ENCODE results near the gene COL4A6.

COL4A6 gene

DNA sequence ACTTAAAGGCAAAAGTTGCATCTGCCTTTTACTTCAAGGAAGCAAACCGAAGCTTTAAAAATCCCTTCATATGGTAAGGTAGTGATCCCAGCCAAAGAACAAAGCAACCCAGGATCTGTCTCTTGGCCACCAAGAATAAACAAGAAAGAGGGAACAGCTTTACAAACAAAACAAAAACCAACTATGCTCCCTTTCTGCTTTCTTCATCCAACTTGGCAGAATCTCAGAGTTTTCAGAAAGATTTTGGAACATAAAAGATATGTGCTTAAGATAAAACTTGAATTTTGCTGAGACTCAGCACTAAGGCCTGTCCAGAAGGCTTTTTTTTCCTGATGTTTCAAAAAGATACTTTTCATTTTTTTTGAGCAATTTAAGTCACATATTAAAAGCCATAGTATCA, 94.0 kb downstream of the COL4A6 start:
- peak overlapping the region; percentile 81 for H3K27ac ChIP-seq
- no peak overlapping the region for H3K4me3 ChIP-seq (ENCODE audit: low read depth, low read length)
- peaks cover 7% of the 10 kb centered on the region for H3K4me1 ChIP-seq
- no peak overlapping the region for H3K9ac ChIP-seq
- H3K27me3 ChIP-seq (ENCODE audit: control insufficient read depth, insufficient read depth, low read length): no peaks in the 10 kb centered on the region
- H3K9me3 ChIP-seq (ENCODE audit: control insufficient read depth, low read length): no peaks in the 10 kb centered on the region
- no peaks in the 10 kb centered on the region for H3K36me3 ChIP-seq (ENCODE audit: control insufficient read depth, insufficient read depth, low read length)
- H3K79me2 ChIP-seq: no peaks in the 10 kb centered on the region
- TF ChIP-seq, protein P1, sequence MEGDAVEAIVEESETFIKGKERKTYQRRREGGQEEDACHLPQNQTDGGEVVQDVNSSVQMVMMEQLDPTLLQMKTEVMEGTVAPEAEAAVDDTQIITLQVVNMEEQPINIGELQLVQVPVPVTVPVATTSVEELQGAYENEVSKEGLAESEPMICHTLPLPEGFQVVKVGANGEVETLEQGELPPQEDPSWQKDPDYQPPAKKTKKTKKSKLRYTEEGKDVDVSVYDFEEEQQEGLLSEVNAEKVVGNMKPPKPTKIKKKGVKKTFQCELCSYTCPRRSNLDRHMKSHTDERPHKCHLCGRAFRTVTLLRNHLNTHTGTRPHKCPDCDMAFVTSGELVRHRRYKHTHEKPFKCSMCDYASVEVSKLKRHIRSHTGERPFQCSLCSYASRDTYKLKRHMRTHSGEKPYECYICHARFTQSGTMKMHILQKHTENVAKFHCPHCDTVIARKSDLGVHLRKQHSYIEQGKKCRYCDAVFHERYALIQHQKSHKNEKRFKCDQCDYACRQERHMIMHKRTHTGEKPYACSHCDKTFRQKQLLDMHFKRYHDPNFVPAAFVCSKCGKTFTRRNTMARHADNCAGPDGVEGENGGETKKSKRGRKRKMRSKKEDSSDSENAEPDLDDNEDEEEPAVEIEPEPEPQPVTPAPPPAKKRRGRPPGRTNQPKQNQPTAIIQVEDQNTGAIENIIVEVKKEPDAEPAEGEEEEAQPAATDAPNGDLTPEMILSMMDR (IDR thresholded peaks at IDR 0.05): no peak
- peak overlapping the region; percentile 50 for H2AFZ ChIP-seq
- no peak overlapping the region for H3K4me2 ChIP-seq (ENCODE audit: low read length)

DNA sequence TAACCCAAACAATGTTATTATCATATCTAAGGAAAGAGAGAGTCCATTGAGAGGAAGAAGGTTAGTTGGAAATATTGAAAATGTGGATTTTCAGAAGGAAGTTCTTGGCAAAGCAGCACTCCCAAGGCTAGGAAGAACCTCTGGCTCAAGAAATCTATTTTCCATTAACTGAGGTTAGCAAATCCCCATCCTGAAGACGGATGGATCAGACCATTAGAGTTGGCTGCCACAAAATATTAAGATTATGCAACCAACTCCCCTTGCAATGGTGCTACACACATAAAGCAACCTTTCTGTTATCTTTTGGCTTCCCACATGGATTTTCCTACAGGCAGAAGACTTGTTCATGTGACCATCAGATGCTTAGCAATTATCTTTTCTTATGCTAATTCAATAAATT, 96.3 kb downstream of the COL4A6 start:
- Histone ChIP-seq H2AFZ (no peak overlapping the region), H3K9ac (no peak overlapping the region), H3K9me3 (ENCODE audit: control insufficient read depth, low read length) (no peaks in the 10 kb centered on the region), H3K27ac (no peak overlapping the region), H3K79me2 (no peaks in the 10 kb centered on the region), H3K36me3 (ENCODE audit: control insufficient read depth, insufficient read depth, low read length) (no peaks in the 10 kb centered on the region), H3K4me3 (ENCODE audit: low read depth, low read length) (no peak overlapping the region), H3K4me2 (ENCODE audit: low read length) (no peak overlapping the region), H3K27me3 (ENCODE audit: control insufficient read depth, insufficient read depth, low read length) (no peaks in the 10 kb centered on the region), H3K4me1 (peaks cover 3% of the 10 kb centered on the region)
- TF ChIP-seq, protein P1 (IDR thresholded peaks at IDR 0.05): no peak

DNA sequence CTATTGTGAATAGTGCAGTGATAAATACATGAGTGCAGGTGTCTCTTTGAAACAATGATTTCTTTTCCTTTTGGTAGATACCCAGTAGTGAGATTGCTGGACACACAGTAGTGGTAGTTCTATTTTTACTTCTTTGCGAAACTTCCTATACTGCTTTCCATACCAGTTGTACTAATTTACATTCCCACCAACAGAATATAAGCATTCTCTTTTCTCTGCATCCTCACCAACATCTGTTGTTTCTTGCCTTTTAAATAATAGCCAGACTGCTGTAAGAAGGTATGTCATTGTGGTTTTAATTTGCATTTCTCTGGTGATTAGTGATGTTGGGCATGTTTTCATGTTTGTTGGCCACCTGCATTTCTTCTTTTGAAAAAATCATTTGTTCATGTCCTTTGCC, 105.9 kb downstream of the COL4A6 start:
- no peak overlapping the region for H3K9ac ChIP-seq

DNA sequence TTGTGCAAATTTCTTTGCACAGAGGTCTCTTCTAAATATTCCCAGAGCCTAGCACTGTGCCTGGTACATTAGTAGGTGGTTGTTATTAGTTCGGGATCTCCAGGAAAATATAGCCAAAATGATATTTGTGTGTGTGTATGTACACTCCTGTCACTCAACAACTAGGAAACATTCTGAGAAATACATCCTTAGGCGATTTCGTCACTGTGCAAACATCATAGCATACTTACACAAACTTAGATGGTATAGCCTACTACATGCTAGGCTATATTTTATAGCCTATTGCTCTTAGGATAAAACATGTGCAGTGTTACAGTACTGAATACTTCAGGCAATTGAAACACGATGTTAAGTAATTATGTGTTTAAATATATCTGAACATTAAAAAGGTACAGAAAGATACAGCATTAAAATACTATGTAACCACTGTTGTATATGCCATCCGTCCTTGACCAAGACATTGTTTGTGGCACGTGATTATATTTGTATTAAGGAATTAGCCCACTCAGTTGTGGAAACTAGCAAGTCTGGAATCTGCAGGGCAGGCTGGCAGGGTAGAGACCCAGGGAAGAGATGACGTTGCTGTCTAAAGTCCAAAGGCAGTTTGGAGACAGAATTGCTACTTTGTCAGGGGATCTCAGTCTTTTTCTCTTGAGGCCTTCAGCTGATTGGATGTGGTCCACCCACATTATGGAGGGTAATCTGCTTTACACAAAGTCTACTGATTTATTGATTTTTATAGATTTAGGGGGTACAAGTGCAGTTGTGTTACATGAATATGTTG, 106.9 kb downstream of the COL4A6 start:
- H2AFZ ChIP-seq: no peak overlapping the region
- no peak overlapping the region for H3K9ac ChIP-seq
- H3K36me3 ChIP-seq (ENCODE audit: control insufficient read depth, insufficient read depth, low read length): no peaks in the 10 kb centered on the region
- no peaks in the 10 kb centered on the region for H3K9me3 ChIP-seq (ENCODE audit: control insufficient read depth, low read length)
- TF ChIP-seq, protein P1 (IDR thresholded peaks at IDR 0.05): no peak
- no peaks in the 10 kb centered on the region for H3K27me3 ChIP-seq (ENCODE audit: control insufficient read depth, insufficient read depth, low read length)
- H3K27ac ChIP-seq: no peak overlapping the region
- no peak overlapping the region for H3K4me2 ChIP-seq (ENCODE audit: low read length)
- no peaks in the 10 kb centered on the region for H3K79me2 ChIP-seq
- no peak overlapping the region for H3K4me3 ChIP-seq (ENCODE audit: low read depth, low read length)
- no peaks in the 10 kb centered on the region for H3K4me1 ChIP-seq

More for the DNA sequence above, 105.9 kb downstream of the COL4A6 start:
- no peaks in the 10 kb centered on the region for H3K9me3 ChIP-seq (ENCODE audit: control insufficient read depth, low read length)
- no peaks in the 10 kb centered on the region for H3K79me2 ChIP-seq
- H2AFZ ChIP-seq: no peak overlapping the region
- no peaks in the 10 kb centered on the region for H3K36me3 ChIP-seq (ENCODE audit: control insufficient read depth, insufficient read depth, low read length)
- no peak overlapping the region for H3K4me2 ChIP-seq (ENCODE audit: low read length)
- H3K27me3 ChIP-seq (ENCODE audit: control insufficient read depth, insufficient read depth, low read length): no peaks in the 10 kb centered on the region
- no peaks in the 10 kb centered on the region for H3K4me1 ChIP-seq
- no peak overlapping the region for H3K27ac ChIP-seq
- TF ChIP-seq, protein P1 (IDR thresholded peaks at IDR 0.05): no peak
- H3K4me3 ChIP-seq (ENCODE audit: low read depth, low read length): no peak overlapping the region

DNA sequence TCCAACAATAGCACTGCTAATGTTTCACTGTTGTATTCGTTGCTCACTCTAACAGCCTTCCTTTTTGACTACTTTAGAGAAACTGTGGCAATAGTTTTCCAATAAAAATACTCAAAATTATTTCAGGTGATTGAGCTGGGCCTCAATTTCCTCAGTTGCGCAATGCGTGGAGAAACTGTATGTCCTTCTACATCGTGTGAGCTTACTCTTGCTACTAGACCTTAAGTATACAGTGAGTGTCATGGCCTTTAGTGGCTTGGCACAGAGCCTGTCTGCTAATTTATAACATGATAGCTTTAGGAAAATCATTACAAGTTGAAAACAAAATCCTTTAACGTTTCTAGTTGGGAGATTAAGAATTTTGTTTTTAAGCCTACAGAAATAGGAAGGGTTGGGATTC, 114.5 kb downstream of the COL4A6 start:
- Histone ChIP-seq H3K4me1 (no peaks in the 10 kb centered on the region), H2AFZ (no peak overlapping the region), H3K9ac (no peak overlapping the region), H3K9me3 (ENCODE audit: control insufficient read depth, low read length) (no peaks in the 10 kb centered on the region), H3K36me3 (ENCODE audit: control insufficient read depth, insufficient read depth, low read length) (no peaks in the 10 kb centered on the region), H3K4me3 (ENCODE audit: low read depth, low read length) (no peak overlapping the region), H3K27ac (no peak overlapping the region), H3K4me2 (ENCODE audit: low read length) (no peak overlapping the region), H3K27me3 (ENCODE audit: control insufficient read depth, insufficient read depth, low read length) (no peaks in the 10 kb centered on the region), H3K79me2 (no peaks in the 10 kb centered on the region)
- TF ChIP-seq, protein P1 (IDR thresholded peaks at IDR 0.05): no peak
